IMR-90 (cell line): Measurements from ENCODE around the gene THADA. TPM values are rescaled to one million over a fixed set of nuclear protein-coding genes. Genes with fewer than 3 reads are reported as not detected.

Source experiments
- ATAC-seq: fragments of 200-7000 bp; cut with Tn5 transposase; 2 replicates; pipeline ENCODE4 v1.9.1; 2020; ENCODE audit warnings: low read depth, mild to moderate bottlenecking, moderate library complexity
- BruUV-seq: library from RNA; stranded (reverse); fragments of 400-500 nt; replicated peaks from 2 replicates; lab custom pipeline; 2021; lab: Mats Ljungman, UMichigan
- CTCF ChIA-PET: fragments of 300-600 bp; formaldehyde crosslinking; extraction: SDS; loops from one replicate; lab custom pipeline; 2021; ENCODE audit warnings: antibody characterized with exemption; lab: Yijun Ruan, JAX
- POLR2A ChIA-PET: fragments of 300-600 bp; sonication (Branson Sonifier 250); formaldehyde crosslinking; loops from one replicate; lab custom pipeline; 2022; ENCODE audit warnings: antibody characterized with exemption; ENCODE audit not compliant: unreplicated experiment; lab: Charles Lee
- DNase-seq: peaks from one replicate; pipeline ENCODE4 v3.0.0; 2013
- H2AFZ ChIP-seq: replicated peaks from 2 replicates; pipeline ENCODE3; 2013; ENCODE audit warnings: low read length, mild to moderate bottlenecking; ENCODE audit not compliant: poor library complexity
- H2AK5ac ChIP-seq: 2 replicates; pipeline ENCODE4 v1.6.1; 2013; ENCODE audit warnings: low read depth, low read length, inconsistent platforms
- H2AK9ac ChIP-seq: replicated peaks from 2 replicates; pipeline ENCODE3; 2013; ENCODE audit warnings: mild to moderate bottlenecking, low read depth, low read length, moderate library complexity; ENCODE audit not compliant: poor library complexity
- H2BK120ac ChIP-seq: 2 replicates; pipeline ENCODE4 v1.6.1; 2013; ENCODE audit warnings: low read depth, low read length, inconsistent platforms
- H2BK15ac ChIP-seq: 3 replicates; pipeline ENCODE4 v1.6.1; 2013; ENCODE audit warnings: low read depth, low read length, inconsistent platforms
- H2BK20ac ChIP-seq: 2 replicates; pipeline ENCODE4 v1.6.1; 2013; ENCODE audit warnings: low read depth, mild to moderate bottlenecking, inconsistent platforms, low read length, moderate library complexity
- H2BK5ac ChIP-seq: 2 replicates; pipeline ENCODE4 v1.6.1; 2013; ENCODE audit warnings: mild to moderate bottlenecking, low read depth, low read length, inconsistent platforms; ENCODE audit not compliant: poor library complexity, severe bottlenecking
- H3K14ac ChIP-seq: replicated peaks from 2 replicates; pipeline ENCODE4 v1.6.1; 2013; ENCODE audit warnings: low read depth, low read length, inconsistent platforms
- H3K18ac ChIP-seq: 2 replicates; pipeline ENCODE4 v1.6.1; 2013; ENCODE audit warnings: low read depth, low read length, control low read depth
- H3K23ac ChIP-seq: 2 replicates; pipeline ENCODE4 v1.6.1; 2013; ENCODE audit warnings: low read depth, low read length, inconsistent platforms
- H3K27ac ChIP-seq: 2 replicates; pipeline ENCODE4 v1.5.1; 2013; ENCODE audit warnings: mild to moderate bottlenecking, control low read depth, low read length; ENCODE audit not compliant: insufficient read depth
- H3K27me3 ChIP-seq: 2 replicates; pipeline ENCODE4 v1.6.1; 2013; ENCODE audit warnings: low read length; ENCODE audit not compliant: control insufficient read depth, insufficient read depth
- H3K36me3 ChIP-seq: 2 replicates; pipeline ENCODE4 v1.6.1; 2013; ENCODE audit warnings: low read length, mixed read lengths; ENCODE audit not compliant: control insufficient read depth, insufficient read depth
- H3K4ac ChIP-seq: 2 replicates; pipeline ENCODE4 v1.6.1; 2013; ENCODE audit warnings: low read depth, low read length, inconsistent platforms
- H3K4me1 ChIP-seq: 2 replicates; pipeline ENCODE4 v1.6.1; 2013; ENCODE audit warnings: low read length, mixed read lengths; ENCODE audit not compliant: control insufficient read depth, insufficient read depth
- H3K4me2 ChIP-seq: 2 replicates; pipeline ENCODE4 v1.6.1; 2013; ENCODE audit warnings: low read depth, mild to moderate bottlenecking, control low read depth, low read length, moderate library complexity
- H3K4me3 ChIP-seq: 2 replicates; pipeline ENCODE4 v1.5.1; 2013; ENCODE audit warnings: low read depth, mild to moderate bottlenecking, control low read depth, low read length, moderate library complexity; ENCODE audit not compliant: insufficient read depth
- H3K56ac ChIP-seq: 2 replicates; pipeline ENCODE4 v1.6.1; 2013; ENCODE audit warnings: low read length, inconsistent platforms; ENCODE audit not compliant: insufficient read depth; ENCODE audit errors: extremely low read depth
- H3K79me1 ChIP-seq, 2 experiments: 2 replicates each; pipeline ENCODE4 v1.6.1; 2013; ENCODE audit warnings: low read length in 2 of 2, inconsistent platforms in 1 of 2, low read depth in 1 of 2
- H3K9ac ChIP-seq: 2 replicates; pipeline ENCODE4 v1.6.1; 2013; ENCODE audit warnings: low read depth, low read length, control low read depth
- H3K9me1 ChIP-seq: 2 replicates; pipeline ENCODE4 v1.6.1; 2013; ENCODE audit warnings: low read length, inconsistent platforms; ENCODE audit not compliant: insufficient read depth
- H3K9me3 ChIP-seq: 2 replicates; pipeline ENCODE4 v1.6.1; 2013; ENCODE audit warnings: low read length; ENCODE audit not compliant: control insufficient read depth, insufficient read depth
- H4K20me1 ChIP-seq: 2 replicates; pipeline ENCODE4 v1.6.1; 2013; ENCODE audit warnings: low read length, inconsistent platforms; ENCODE audit not compliant: insufficient read depth
- H4K5ac ChIP-seq: 2 replicates; pipeline ENCODE4 v1.6.1; 2013; ENCODE audit warnings: mild to moderate bottlenecking, low read depth, low read length, control low read depth
- H4K8ac ChIP-seq, 2 experiments: 2 replicates each; pipeline ENCODE4 v1.6.1; 2013; ENCODE audit warnings: low read depth in 2 of 2, low read length in 2 of 2, control low read depth in 1 of 2, inconsistent platforms in 1 of 2
- H4K91ac ChIP-seq: 2 replicates; pipeline ENCODE4 v1.6.1; 2013; ENCODE audit warnings: low read depth, low read length, inconsistent platforms; ENCODE audit not compliant: insufficient read depth
- BHLHE40 ChIP-seq: fragments of 150-350 bp; IDR thresholded peaks from 2 replicates; pipeline ENCODE4 v1.6.1; 2016; ENCODE audit warnings: mild to moderate bottlenecking, low read depth, low read length
- CEBPB ChIP-seq: IDR thresholded peaks from 2 replicates; pipeline ENCODE4 v1.6.1; 2012; ENCODE audit warnings: low read depth, low read length, improper control_type of control experiment
- CTCF ChIP-seq: conservative IDR thresholded peaks from 2 replicates; pipeline ENCODE4 v1.5.1; 2012; ENCODE audit warnings: mild to moderate bottlenecking, low read depth, low read length, improper control_type of control experiment
- MAFK ChIP-seq: IDR thresholded peaks from 2 replicates; pipeline ENCODE4 v1.6.1; 2012; ENCODE audit warnings: low read depth, low read length, improper control_type of control experiment
- MAZ ChIP-seq: IDR thresholded peaks from 2 replicates; pipeline ENCODE4 v1.6.1; 2012; ENCODE audit warnings: low read depth, mild to moderate bottlenecking, low read length, improper control_type of control experiment, moderate library complexity, borderline replicate concordance
- RAD21 ChIP-seq: IDR thresholded peaks from 2 replicates; pipeline ENCODE4 v1.6.1; 2012; ENCODE audit warnings: low read length, improper control_type of control experiment
- RCOR1 ChIP-seq: IDR thresholded peaks from 2 replicates; pipeline ENCODE4 v1.6.1; 2012; ENCODE audit warnings: mild to moderate bottlenecking, low read length, improper control_type of control experiment; ENCODE audit not compliant: insufficient replicate concordance
- RFX5 ChIP-seq: IDR thresholded peaks from 2 replicates; pipeline ENCODE4 v1.8.0; 2012; ENCODE audit warnings: low read depth, mild to moderate bottlenecking, low read length, moderate library complexity
- WGBS, 2 experiments: methylation state at CpG; one replicate each; pipeline versions ENCODE4 v1.1.5 to v1.1.7; 2013; ENCODE audit warnings: missing lambda C conversion rate in 2 of 2; ENCODE audit not compliant: insufficient read length in 1 of 2; ENCODE audit errors: extremely low coverage in 2 of 2; 5-methylcytosine and 5-hydroxymethylcytosine counted together
- dilution Hi-C: fragments of 300-500 bp; cut with HindIII; formaldehyde crosslinking; loops from one replicate; pipeline ENCODE4 v1.14.3; 2018; ENCODE audit warnings: low sequenced_read_pairs; ENCODE audit not compliant: unreplicated experiment
- in situ Hi-C: fragments of 300-500 bp; cut with MboI; formaldehyde crosslinking; loops from 3 replicates; pipeline ENCODE4 v1.14.3; 2019; ENCODE audit warnings: low sequenced_read_pairs, inconsistent platforms, mixed read lengths
- intact Hi-C: fragments of 100-400 bp; cut with micrococcal nuclease; formaldehyde crosslinking; loops from 2 replicates; pipeline ENCODE4 v1.10.0; 2022
- polyA plus RNA-seq, 3 experiments: library from polyadenylated mRNA; depleted of rRNA; stranded (reverse); fragments of >200 nt; gene quantifications; 2 replicates each; pipeline ENCODE4 v1.2.3, GENCODE V29; 2012; ENCODE audit warnings: low replicate concordance in 1 of 3
- total RNA-seq: library from RNA; depleted of rRNA; stranded (reverse); fragments of >200 nt; gene quantifications from 2 replicates; pipeline ENCODE4 v1.2.3, GENCODE V29; 2012
- TF ChIP-seq, protein P1 (sequence below): fragments of 150-350 bp; IDR thresholded peaks from 2 replicates; pipeline ENCODE4 v1.6.1; 2016; ENCODE audit warnings: low read depth, mild to moderate bottlenecking, low read length, moderate library complexity, borderline replicate concordance
- TF ChIP-seq, protein P2 (sequence below): fragments of 150-350 bp; IDR thresholded peaks from 2 replicates; pipeline ENCODE4 v1.6.1; 2017; ENCODE audit warnings: mild to moderate bottlenecking, antibody characterized with exemption, low read length, low read depth

The THADA gene
- total and polyA plus RNA-seq, 2 of the 4 experiments (the other 2 are of a cell fraction): 10.5 to 21.3 TPM

GRCh38 chr2:43270461-43270860 is 325.4 kb downstream of the THADA start:
- TF ChIP-seq CTCF (no peak), BHLHE40 (no peak), RFX5 (no peak), RCOR1 (no peak), MAZ (no peak), MAFK (no peak), CEBPB (no peak), RAD21 (no peak)
- TF ChIP-seq, protein P1, sequence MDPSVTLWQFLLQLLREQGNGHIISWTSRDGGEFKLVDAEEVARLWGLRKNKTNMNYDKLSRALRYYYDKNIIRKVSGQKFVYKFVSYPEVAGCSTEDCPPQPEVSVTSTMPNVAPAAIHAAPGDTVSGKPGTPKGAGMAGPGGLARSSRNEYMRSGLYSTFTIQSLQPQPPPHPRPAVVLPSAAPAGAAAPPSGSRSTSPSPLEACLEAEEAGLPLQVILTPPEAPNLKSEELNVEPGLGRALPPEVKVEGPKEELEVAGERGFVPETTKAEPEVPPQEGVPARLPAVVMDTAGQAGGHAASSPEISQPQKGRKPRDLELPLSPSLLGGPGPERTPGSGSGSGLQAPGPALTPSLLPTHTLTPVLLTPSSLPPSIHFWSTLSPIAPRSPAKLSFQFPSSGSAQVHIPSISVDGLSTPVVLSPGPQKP: no peak
- TF ChIP-seq, protein P2, sequence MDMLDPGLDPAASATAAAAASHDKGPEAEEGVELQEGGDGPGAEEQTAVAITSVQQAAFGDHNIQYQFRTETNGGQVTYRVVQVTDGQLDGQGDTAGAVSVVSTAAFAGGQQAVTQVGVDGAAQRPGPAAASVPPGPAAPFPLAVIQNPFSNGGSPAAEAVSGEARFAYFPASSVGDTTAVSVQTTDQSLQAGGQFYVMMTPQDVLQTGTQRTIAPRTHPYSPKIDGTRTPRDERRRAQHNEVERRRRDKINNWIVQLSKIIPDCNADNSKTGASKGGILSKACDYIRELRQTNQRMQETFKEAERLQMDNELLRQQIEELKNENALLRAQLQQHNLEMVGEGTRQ: no peak
- H3K27ac ChIP-seq: no peak overlapping the region
- H3K4me1 ChIP-seq: peaks cover 27% of the 10 kb centered on the region
- H3K14ac ChIP-seq: no peak overlapping the region
- H2BK5ac ChIP-seq: no peak overlapping the region
- no CpG with 5 or more reads among the region's 2 CpGs for WGBS, 2 experiments
- no peaks in the 10 kb centered on the region for H3K36me3 ChIP-seq
- intact Hi-C loops: no loop called here
- CTCF ChIA-PET: no interaction called here
- no peak overlapping the region for H4K5ac ChIP-seq
- no peak overlapping the region for H4K91ac ChIP-seq
- H2AFZ ChIP-seq: no peak overlapping the region
- H3K4ac ChIP-seq: peak overlapping the region; percentile 29; the same call in 1 of the 2 replicates
- no peak overlapping the region for H3K23ac ChIP-seq
- H3K79me1 ChIP-seq: no peaks in the 10 kb centered on the region
- in situ Hi-C loops: no loop called here
- H3K9me3 ChIP-seq: no peaks in the 10 kb centered on the region
- no peak overlapping the region for H3K4me2 ChIP-seq
- no peak overlapping the region for H3K4me3 ChIP-seq
- H4K20me1 ChIP-seq: peaks cover 13% of the 10 kb centered on the region; the same call in 1 of the 2 replicates
- dilution Hi-C loops: no loop called here
- H3K9ac ChIP-seq: no peak overlapping the region
- H3K9me1 ChIP-seq: peaks cover 28% of the 10 kb centered on the region
- H4K8ac ChIP-seq: no peak overlapping the region
- H3K56ac ChIP-seq: no peak overlapping the region
- peak overlapping the region; percentile 22; the same call in 1 of the 2 replicates for H2BK120ac ChIP-seq
- no TSS peak for BruUV-seq
- peak overlapping the region; percentile 62; the same call in 1 of the 2 replicates for H2AK5ac ChIP-seq
- H3K27me3 ChIP-seq: no peaks in the 10 kb centered on the region; the same call in 1 of the 2 replicates
- 0 out of 2 replicates have a peak overlapping the region, but pooled peaks have one; percentile 14 for H3K18ac ChIP-seq
- POLR2A ChIA-PET: no interaction called here
- ATAC-seq: no peak
- DNase-seq: no peak
- no peak overlapping the region for H2AK9ac ChIP-seq
- H2BK15ac ChIP-seq: no peak overlapping the region
- H2BK20ac ChIP-seq: peak overlapping the region; percentile 12; the same call in 1 of the 2 replicates
